ENCODE data around the gene REN.

GRCh38 chr1:204157962-204158361 lies 8.2 kb downstream of the REN start:
- TF ChIP-seq CTCF (IDR thresholded peaks at IDR 0.05), result no peak
- TF ChIP-seq POLR2A (IDR thresholded peaks at IDR 0.05), result no peak
- no peak for TF ChIP-seq POLR2AphosphoS5 (IDR thresholded peaks at IDR 0.05)

Measured in breast epithelium (tissue), 3 donors.